GM20000 (cell line): ENCODE results near the gene GPRIN2.
"Not testable (repeated sequence)": the region's sequence is repeated elsewhere in the genome, so short reads cannot be mapped to it uniquely, and the experiment has no call there.

Experiments
- DNase-seq: peaks from one replicate; pipeline ENCODE4 v3.0.0; 2012; ENCODE audit warnings: low spot score
- CTCF ChIP-seq: IDR thresholded peaks from 2 replicates; pipeline ENCODE4 v1.5.1; 2012; ENCODE audit warnings: mild to moderate bottlenecking, control low read depth; ENCODE audit errors: extremely low read depth, missing control alignments

GPRIN2 gene

GRCh38 chr10:46556515-46557318, at the start of gene GPRIN2:
Gene GPRIN2 (minus strand): TSS chr10:46556658. CDS start chr10:46550736, 5,922 bp downstream.
- no peak for TF ChIP-seq CTCF
- DNase-seq: no peak

GRCh38 chr10:46600516-46600915, 44.1 kb upstream of the GPRIN2 start:
- DNase-seq: not testable (repeated sequence)

DNA sequence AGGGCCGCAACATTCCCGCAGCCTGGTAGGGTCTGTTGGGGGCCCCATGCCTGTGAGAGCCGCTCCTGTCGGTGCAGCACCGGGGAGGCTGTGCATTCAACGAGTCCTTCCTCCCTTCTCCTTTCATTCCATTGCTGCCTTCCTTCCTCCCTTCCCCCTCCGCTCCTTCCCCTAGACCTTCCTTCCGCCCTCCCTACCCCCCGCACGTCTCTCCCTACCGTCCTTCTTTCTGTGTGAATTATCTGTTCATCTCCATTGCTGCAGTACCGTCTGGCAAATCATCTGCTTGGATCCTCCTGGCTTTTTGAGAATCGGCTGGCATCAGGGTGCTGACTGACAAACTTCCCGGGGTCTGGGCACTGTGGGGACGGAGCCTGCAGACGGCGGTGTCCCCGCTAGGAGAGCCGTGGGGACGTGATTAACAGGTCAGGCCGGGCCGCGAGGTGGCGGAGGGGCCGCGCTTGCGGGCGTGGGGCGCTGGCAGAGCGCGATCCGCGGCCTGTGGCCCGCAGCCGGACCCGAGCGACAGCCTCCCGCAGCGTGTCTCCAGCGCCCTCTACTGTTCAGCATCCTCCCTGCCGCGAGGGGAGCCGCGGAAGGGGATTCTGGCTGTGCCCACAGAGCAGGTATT, 41.3 kb upstream of the GPRIN2 start:
- DNase-seq: not testable (repeated sequence)

- not testable (repeated sequence) for DNase-seq
These were observed 40.1 kb upstream of the GPRIN2 start for GRCh38 chr10:46596570-46596969.

DNA sequence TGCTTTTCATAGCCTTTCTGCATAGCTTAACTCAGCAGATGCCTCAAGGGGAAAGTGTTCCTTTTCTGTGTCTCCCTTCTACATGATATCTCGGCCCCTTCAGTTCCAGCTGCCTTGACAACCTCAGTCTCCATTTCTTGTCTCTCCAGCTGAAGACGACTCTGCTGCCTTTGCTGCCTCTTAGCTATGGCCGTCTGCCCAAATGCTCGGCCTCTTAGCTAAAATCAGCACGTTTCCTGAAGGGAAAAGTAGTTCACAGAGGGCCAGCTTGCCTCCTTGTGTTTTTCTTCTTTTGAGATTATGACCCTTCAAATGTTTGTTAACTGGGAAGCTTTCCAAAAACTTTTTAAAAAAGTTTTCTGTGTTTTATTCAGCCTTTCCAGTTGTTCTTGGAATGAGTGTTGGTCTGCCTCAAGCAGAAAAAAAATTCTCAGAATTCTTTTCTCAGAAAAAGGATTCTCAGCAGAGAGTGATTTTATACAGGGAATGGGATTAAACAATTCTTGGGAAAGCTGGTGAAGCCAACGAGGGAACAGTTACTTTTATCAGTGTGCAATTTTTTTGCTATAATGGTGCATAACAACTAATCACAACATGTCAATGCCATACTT, 38.1 kb upstream of the GPRIN2 start:
- not testable (repeated sequence) for DNase-seq

DNA sequence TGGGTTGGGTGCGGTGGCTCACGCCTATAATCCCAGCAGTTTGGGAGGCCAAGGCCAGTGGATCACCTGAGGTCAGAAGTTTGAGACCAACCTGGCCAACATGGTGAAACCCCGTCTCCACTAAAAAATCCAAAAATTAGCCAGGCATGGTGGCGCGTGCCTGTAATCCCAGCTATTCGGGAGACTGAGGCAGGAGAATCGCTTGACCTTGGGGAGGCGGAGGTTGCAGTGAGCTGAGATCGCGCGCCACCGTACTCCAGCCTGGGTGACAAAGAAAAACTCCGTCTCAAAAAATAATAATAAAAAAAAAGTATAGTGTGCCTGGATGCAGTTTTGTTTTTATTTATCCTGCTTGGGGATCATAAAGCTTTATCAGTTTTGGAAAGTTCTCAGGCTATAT, 36.8 kb upstream of the GPRIN2 start:
- DNase-seq: not testable (repeated sequence)

- DNase-seq: not testable (repeated sequence)
These were observed 34.6 kb upstream of the GPRIN2 start for GRCh38 chr10:46591053-46591452.

- not testable (repeated sequence) for DNase-seq
These were observed 33.1 kb upstream of the GPRIN2 start for GRCh38 chr10:46589589-46589988.

DNA sequence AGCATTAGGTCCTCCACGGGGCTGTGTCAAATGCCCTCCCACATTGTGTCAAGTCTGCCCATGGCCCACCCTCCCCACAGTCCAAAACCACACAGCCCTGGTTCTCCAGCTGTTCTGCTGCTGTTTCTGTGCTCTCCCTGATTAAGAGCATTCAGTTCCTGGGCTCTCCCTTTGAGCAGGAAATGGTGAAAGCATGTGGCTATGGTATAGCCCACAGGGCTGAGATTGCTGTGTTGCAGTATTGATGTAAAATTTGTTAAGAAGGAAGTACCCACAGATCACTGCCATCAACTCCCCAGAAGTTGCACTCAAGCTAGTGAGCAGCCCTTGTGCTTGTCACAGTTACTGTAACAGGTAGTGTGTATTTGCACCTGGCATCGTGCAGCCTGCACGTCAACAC, 31.8 kb upstream of the GPRIN2 start:
- DNase-seq: not testable (repeated sequence)

- DNase-seq: not testable (repeated sequence)
These were observed 31.1 kb upstream of the GPRIN2 start for GRCh38 chr10:46587546-46587945.

GRCh38 chr10:46585246-46585645, 28.8 kb upstream of the GPRIN2 start:
- DNase-seq: not testable (repeated sequence)

DNA sequence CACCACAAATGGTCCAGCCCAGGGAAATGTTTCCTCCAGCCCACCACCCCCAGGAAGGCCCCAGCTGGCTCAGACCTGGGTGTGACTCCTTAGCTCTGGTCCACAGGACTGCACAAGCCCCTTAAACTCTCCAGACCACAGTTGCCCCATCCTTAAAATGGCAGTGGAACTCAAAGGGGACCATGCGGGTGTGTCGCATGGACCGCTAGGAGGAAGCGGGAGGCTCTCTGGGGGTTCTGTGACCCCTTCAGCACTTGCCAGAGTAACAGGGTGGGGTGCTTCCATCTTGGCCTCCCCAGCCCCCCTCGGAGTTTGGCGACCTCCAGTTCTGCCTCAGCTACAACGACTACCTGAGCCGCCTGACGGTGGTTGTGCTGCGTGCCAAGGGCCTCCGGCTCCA, 27.7 kb upstream of the GPRIN2 start:
- DNase-seq: not testable (repeated sequence)

- DNase-seq: not testable (repeated sequence)
These were observed 26.1 kb upstream of the GPRIN2 start for GRCh38 chr10:46582568-46582967.

- DNase-seq: not testable (repeated sequence)
These were observed 25.5 kb upstream of the GPRIN2 start for GRCh38 chr10:46581997-46582396.

GRCh38 chr10:46579378-46579777, 22.9 kb upstream of the GPRIN2 start:
- DNase-seq: not testable (repeated sequence)

DNA sequence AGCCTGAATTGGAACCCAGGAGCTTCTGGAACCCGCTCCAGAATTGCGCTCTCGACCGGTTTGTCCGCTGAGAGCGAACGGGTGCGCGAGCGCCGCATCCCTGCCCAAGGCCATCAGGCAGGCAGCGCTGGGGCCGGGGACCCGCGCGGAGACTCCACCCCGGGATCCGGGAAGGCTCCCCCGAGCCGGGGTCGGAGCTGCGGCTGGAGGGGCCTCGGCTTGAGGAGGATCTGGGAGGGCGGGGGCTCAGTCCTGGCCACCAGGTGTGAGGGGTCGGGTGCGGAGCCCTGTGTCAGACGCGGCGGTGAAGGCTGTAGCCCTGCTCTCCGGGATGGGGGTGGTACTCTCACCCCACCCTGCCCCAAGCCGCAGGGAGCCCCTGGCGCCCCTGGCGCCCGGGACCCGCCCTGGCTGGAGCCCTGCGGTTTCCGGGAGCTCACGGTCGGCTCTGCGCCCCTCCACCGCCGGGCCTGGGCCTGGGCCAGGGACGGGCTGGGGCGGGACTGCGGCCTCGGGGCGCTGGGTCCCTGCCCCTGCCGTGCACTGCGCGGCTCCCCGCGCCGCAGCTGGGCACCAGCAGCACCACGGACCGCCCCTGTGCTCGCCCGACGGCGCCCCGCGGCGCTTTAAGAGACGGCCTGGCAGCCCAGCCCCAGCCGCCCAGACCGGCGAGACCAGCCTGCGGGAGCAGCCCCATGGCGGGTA, 22.2 kb upstream of the GPRIN2 start, which contains the start of gene SYT15:
Gene SYT15 (plus strand): TSS at position 655 of the 705 bp plus-strand sequence. CDS start 41 bp downstream, at position 696.
- not testable (repeated sequence) for DNase-seq

- not testable (repeated sequence) for DNase-seq
These were observed 21.4 kb upstream of the GPRIN2 start for GRCh38 chr10:46577624-46578473.

DNA sequence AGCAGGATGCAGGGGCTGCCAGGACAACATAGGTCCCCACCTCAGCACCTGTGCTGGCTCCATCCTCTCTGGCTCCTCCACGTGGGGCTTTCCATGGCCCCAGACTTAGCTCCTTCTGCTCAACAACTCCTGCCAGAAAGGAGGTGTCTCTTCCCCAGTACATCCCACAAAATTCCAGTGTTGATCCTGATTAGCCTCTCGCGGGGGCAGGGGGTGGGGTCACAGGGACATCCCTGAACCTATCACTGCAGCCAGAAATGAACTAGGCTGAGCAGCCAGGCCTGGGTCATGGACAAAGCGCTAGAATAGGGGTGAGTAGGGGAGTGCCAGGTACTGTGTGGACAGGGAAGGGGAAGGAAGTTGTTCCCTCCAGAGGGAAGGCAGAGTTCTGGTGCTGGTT, 17.4 kb upstream of the GPRIN2 start:
- DNase-seq: not testable (repeated sequence)

- not testable (repeated sequence) for DNase-seq
These were observed 16.9 kb upstream of the GPRIN2 start for GRCh38 chr10:46573314-46573713.
